Measurements from ENCODE around the gene CACNA1F. TPM values are rescaled to one million over a fixed set of nuclear protein-coding genes. Genes with fewer than 3 reads are reported as not detected.

CACNA1F gene
- total RNA-seq, 4 donors from 2014 or later = 0.32 to 2.8 (median 0.96) TPM; not detected in 1

DNA sequence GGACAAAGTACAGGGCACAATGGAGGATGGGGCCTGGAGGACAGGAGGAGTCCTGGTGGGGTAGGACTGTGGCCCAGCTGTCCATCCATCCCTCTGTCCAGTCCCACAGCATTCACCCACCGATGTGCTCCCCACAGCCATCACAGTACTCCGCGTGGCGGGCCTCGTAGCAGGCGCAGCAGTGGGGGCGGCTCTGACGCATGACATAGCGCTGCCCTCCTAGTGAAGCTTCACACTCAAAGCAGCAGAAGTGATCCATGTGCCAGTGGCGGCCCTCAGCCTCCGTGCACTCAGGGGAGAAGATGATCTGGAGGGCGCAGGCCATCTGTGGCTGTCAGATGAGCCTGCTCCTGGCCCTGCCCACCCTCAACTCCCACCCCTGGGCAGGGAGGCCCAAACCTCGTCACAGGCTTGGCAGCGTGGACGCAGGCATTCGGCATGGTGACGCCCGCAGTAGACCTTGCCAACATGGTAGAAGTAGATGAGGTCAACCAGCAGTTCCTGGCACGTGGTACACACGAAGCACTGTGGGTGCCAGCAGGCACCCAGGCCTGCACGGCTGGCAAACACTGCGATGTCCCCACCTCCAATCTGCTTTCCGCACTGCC is 55.2 kb downstream of the CACNA1F start:
- no peaks in the 10 kb centered on the region for H3K9me3 ChIP-seq
- H3K4me1 ChIP-seq = peaks cover 4 to 19% (median 9%) of the 10 kb centered on the region in 4 donors
- no peak overlapping the region for H3K4me3 ChIP-seq
- intact Hi-C loops (cut with DNase I; ENCODE audit: low total_unique reads) = no loop called here
- peaks cover 0 to under 1% (median 0%) of the 10 kb centered on the region in 4 donors for H3K36me3 ChIP-seq
- 92% methylated on average over 19 of the region's 23 CpGs; no CpG with 5 or more reads in 1 of the 2 donors for WGBS, 2 donors (ENCODE audit: low coverage in 1 of 2)
- H3K27ac ChIP-seq = peak overlapping the region; percentile 69 to 80 (median 78)
- no peaks in the 10 kb centered on the region for H3K27me3 ChIP-seq
- TF ChIP-seq CTCF (IDR thresholded peaks at IDR 0.05) = no peak
- TF ChIP-seq POLR2A (IDR thresholded peaks at IDR 0.05) = no peak
- no peak for TF ChIP-seq POLR2AphosphoS5 (IDR thresholded peaks at IDR 0.05)
- DNase-seq = no peak
- in situ Hi-C loops (cut with MboI; ENCODE audit: low pct_ligation_motif_present in 1 of 4, low pct_unique_long_range_greater_than_20kb in 1 of 4, low sequenced_read_pairs in 3 of 4) = no loop called here

- no peak overlapping the region for H3K4me3 ChIP-seq
- peaks cover 4 to 22% (median 10%) of the 10 kb centered on the region in 4 donors for H3K4me1 ChIP-seq
- H3K27me3 ChIP-seq = no peaks in the 10 kb centered on the region
- WGBS, 2 donors (ENCODE audit: low coverage in 1 of 2) = 78% methylated on average over 4 of the region's 4 CpGs; no CpG with 5 or more reads in 1 of the 2 donors
- peak overlapping the region; percentile 69 to 80 (median 78) for H3K27ac ChIP-seq
- no peaks in the 10 kb centered on the region for H3K36me3 ChIP-seq
- intact Hi-C loops (cut with DNase I; ENCODE audit: low total_unique reads) = no loop called here
- TF ChIP-seq POLR2AphosphoS5 (IDR thresholded peaks at IDR 0.05) (no peak), POLR2A (IDR thresholded peaks at IDR 0.05) (no peak), EP300 (IDR thresholded peaks at IDR 0.05; ENCODE audit: low read depth) (no peak), CTCF (IDR thresholded peaks at IDR 0.05) (no peak)
- in situ Hi-C loops (cut with MboI; ENCODE audit: low pct_ligation_motif_present in 1 of 4, low pct_unique_long_range_greater_than_20kb in 1 of 4, low sequenced_read_pairs in 3 of 4) = no loop called here
- no peak for DNase-seq
- H3K9me3 ChIP-seq = no peaks in the 10 kb centered on the region
Measured at GRCh38 chrX:49177338-49177833, 55.8 kb downstream of the CACNA1F start.

DNA sequence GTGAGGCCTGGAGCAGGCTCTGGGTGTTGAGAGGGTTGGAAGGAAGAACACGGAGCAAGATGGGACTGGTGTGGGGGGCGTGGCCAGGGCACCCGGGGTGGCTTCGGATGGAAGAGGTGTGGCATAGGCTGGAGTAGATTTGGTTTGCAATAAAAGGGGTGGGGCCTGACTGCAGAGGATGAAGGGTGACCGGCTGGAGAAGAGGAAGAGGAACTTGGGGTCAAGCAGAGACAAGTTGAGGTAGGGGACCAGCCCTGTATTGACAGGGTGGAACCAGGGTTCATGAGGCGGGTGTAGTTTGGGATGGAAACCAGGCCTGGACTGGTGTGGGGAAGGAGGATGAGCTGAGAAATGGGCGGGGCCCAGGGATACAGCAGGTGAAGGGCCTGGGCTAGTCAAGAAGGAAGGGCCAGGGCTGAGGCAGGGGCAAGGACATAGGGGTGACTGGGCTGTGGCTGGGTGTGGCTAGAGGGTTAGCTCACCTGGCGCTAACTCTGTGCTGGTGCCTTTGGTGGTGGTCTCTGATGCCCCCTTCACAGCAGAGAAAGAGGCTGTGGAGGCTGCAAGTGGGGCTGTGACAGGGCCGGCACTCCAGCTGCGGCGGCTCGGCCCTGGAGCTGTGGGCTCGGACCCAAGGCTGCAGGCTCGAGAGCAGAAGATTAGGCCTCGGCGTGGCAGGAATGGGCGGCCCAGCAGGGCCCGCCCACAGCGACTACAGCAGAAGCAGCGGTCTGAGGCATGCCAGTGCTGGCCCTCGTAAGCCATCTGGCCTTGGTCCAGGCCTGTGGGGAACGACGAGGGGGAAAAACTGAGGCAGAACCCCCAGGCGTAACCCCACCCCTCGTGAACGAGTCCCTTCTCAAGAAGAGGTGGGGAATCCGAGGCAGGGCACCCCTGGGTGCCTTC is 56.5 kb downstream of the CACNA1F start:
- no peak for TF ChIP-seq EP300 (IDR thresholded peaks at IDR 0.05; ENCODE audit: low read depth)
- no peak for TF ChIP-seq POLR2A (IDR thresholded peaks at IDR 0.05)
- TF ChIP-seq CTCF (IDR thresholded peaks at IDR 0.05) = no peak
- no peak for TF ChIP-seq POLR2AphosphoS5 (IDR thresholded peaks at IDR 0.05)
- in situ Hi-C loops (cut with MboI; ENCODE audit: low pct_ligation_motif_present in 1 of 4, low pct_unique_long_range_greater_than_20kb in 1 of 4, low sequenced_read_pairs in 3 of 4) = no loop called here
- 67% methylated on average over 27 of the region's 27 CpGs; no CpG with 5 or more reads in 1 of the 2 donors for WGBS, 2 donors (ENCODE audit: low coverage in 1 of 2)
- Histone ChIP-seq H3K4me1 (peaks cover 4 to 22% (median 10%) of the 10 kb centered on the region in 4 donors), H3K27me3 (no peaks in the 10 kb centered on the region), H3K36me3 (no peaks in the 10 kb centered on the region), H3K9me3 (no peaks in the 10 kb centered on the region), H3K27ac (peak overlapping the region; percentile 69 to 80 (median 78)), H3K4me3 (no peak overlapping the region)
- no peak for DNase-seq
- intact Hi-C loops (cut with DNase I; ENCODE audit: low total_unique reads) = no loop called here
